HG02870 (cell line): Measurements from ENCODE around the gene EID2B.
A peak's percentile ranks its signal among the peaks of the same experiment; 100 is the strongest.

Experiments used
- ATAC-seq: cut with Tn5 transposase; IDR thresholded peaks from one replicate; pipeline ENCODE4 v1.9.1; 2021; ENCODE audit warnings: mild to moderate bottlenecking, moderate library complexity; ENCODE audit not compliant: unreplicated experiment

EID2B gene

GRCh38 chr19:39532233-39533002, at the start of gene EID2B:
EID2B (minus strand) TSS chr19:39532852; CDS start chr19:39532802, 50 bp downstream.
- ATAC-seq: peak; percentile 89

GRCh38 chr19:39582442-39582841, 49.8 kb upstream of the EID2B start:
- no peak for ATAC-seq

- ATAC-seq: no peak
Measured at GRCh38 chr19:39568604-39569003, 36.0 kb upstream of the EID2B start.

GRCh38 chr19:39566064-39566463, 33.4 kb upstream of the EID2B start:
- ATAC-seq: no peak

- no peak for ATAC-seq
Measured at GRCh38 chr19:39563408-39563807, 30.8 kb upstream of the EID2B start.

- ATAC-seq: no peak
Measured at GRCh38 chr19:39558624-39559117, 26.0 kb upstream of the EID2B start.

GRCh38 chr19:39557811-39558623, 25.4 kb upstream of the EID2B start:
- ATAC-seq: no peak

- no peak for ATAC-seq
Measured at GRCh38 chr19:39555883-39556282, 23.2 kb upstream of the EID2B start.

- no peak for ATAC-seq
Measured at GRCh38 chr19:39554701-39555311, 22.2 kb upstream of the EID2B start.

GRCh38 chr19:39553082-39553652, 20.5 kb upstream of the EID2B start:
- ATAC-seq: no peak

- no peak for ATAC-seq
Measured at GRCh38 chr19:39550197-39550596, 17.5 kb upstream of the EID2B start.

GRCh38 chr19:39546599-39546998, 13.9 kb upstream of the EID2B start:
- no peak for ATAC-seq

- no peak for ATAC-seq
Measured at GRCh38 chr19:39544911-39545310, 12.3 kb upstream of the EID2B start.

- ATAC-seq: no peak
Measured at GRCh38 chr19:39544226-39544903, 11.7 kb upstream of the EID2B start.

GRCh38 chr19:39543477-39543857, 10.8 kb upstream of the EID2B start:
- ATAC-seq: no peak

GRCh38 chr19:39542206-39542605, 9.6 kb upstream of the EID2B start:
- ATAC-seq: no peak

- ATAC-seq: no peak
Measured at GRCh38 chr19:39540333-39540673, 7.7 kb upstream of the EID2B start.

- peak; percentile 91 for ATAC-seq
Measured at GRCh38 chr19:39539518-39540332, 7.1 kb upstream of the EID2B start, which contains the start of gene EID2. EID2 (minus strand) TSS chr19:39540161; CDS start chr19:39540079, 82 bp downstream.

GRCh38 chr19:39539165-39539517, 6.5 kb upstream of the EID2B start:
- ATAC-seq: no peak

GRCh38 chr19:39533791-39534190, 1.1 kb upstream of the EID2B start:
- ATAC-seq: no peak
